HEK293 (cell line): Measurements from ENCODE around the gene TBC1D20.
"Not testable (repeated sequence)": the region's sequence is repeated elsewhere in the genome, so short reads cannot be mapped to it uniquely, and the experiment has no call there.

Experiments used
- HOXD13 ChIP-seq: sonication (generic); formaldehyde crosslinking; IDR thresholded peaks from 2 replicates; pipeline ENCODE4 v1.8.0; 2022; ENCODE audit warnings: missing genetic modification reagents, borderline replicate concordance
- RBAK ChIP-seq: fragments of 450-650 bp; formaldehyde crosslinking; IDR thresholded peaks from 2 replicates; pipeline ENCODE4 v1.5.1; 2016; ENCODE audit warnings: missing biosample characterization, missing genetic modification characterization
- TCF7L2 ChIP-seq: IDR thresholded peaks from 2 replicates; pipeline ENCODE4 v1.6.1; 2011; ENCODE audit warnings: low read depth, mild to moderate bottlenecking, inconsistent platforms, low read length, moderate library complexity, borderline replicate concordance
- TSHZ1 ChIP-seq: fragments of 450-650 bp; formaldehyde crosslinking; IDR thresholded peaks from 2 replicates; pipeline ENCODE4 v1.5.1; 2016; ENCODE audit warnings: missing biosample characterization, missing genetic modification characterization, borderline replicate concordance
- ZNF133 ChIP-seq: fragments of 450-650 bp; formaldehyde crosslinking; IDR thresholded peaks from 2 replicates; pipeline ENCODE4 v1.5.1; 2016; ENCODE audit warnings: missing biosample characterization, missing genetic modification characterization
- ZNF221 ChIP-seq: fragments of 450-650 bp; formaldehyde crosslinking; IDR thresholded peaks from 2 replicates; pipeline ENCODE4 v1.5.1; 2017; ENCODE audit warnings: missing biosample characterization, missing genetic modification characterization, borderline replicate concordance
- ZNF24 ChIP-seq: fragments of 450-650 bp; formaldehyde crosslinking; IDR thresholded peaks from 2 replicates; pipeline ENCODE4 v1.5.1; 2016; ENCODE audit warnings: missing biosample characterization, missing genetic modification characterization
- ZNF423 ChIP-seq: fragments of 450-650 bp; formaldehyde crosslinking; IDR thresholded peaks from 2 replicates; pipeline ENCODE4 v1.5.1; 2016; ENCODE audit warnings: missing biosample characterization, missing genetic modification characterization
- ZNF501 ChIP-seq: fragments of 450-650 bp; formaldehyde crosslinking; IDR thresholded peaks from 2 replicates; pipeline ENCODE4 v1.5.1; 2016; ENCODE audit warnings: missing biosample characterization, missing genetic modification characterization
- ZNF747 ChIP-seq: fragments of 450-650 bp; formaldehyde crosslinking; IDR thresholded peaks from 2 replicates; pipeline ENCODE4 v1.5.1; 2016; ENCODE audit warnings: missing biosample characterization, missing genetic modification characterization
- ZSCAN16 ChIP-seq: fragments of 450-650 bp; formaldehyde crosslinking; IDR thresholded peaks from 2 replicates; pipeline ENCODE4 v1.5.1; 2016; ENCODE audit warnings: missing biosample characterization, missing genetic modification characterization
- TF ChIP-seq, protein P1 (sequence below): fragments of 450-650 bp; formaldehyde crosslinking; IDR thresholded peaks from 2 replicates; pipeline ENCODE4 v1.5.1; 2016; ENCODE audit warnings: missing biosample characterization, missing genetic modification characterization
- TF ChIP-seq, protein P2 (sequence below): fragments of 450-650 bp; formaldehyde crosslinking; IDR thresholded peaks from 2 replicates; pipeline ENCODE4 v1.5.1; 2016; ENCODE audit warnings: missing biosample characterization, missing genetic modification characterization

GRCh38 chr20:510328-511057, 48.2 kb upstream of the TBC1D20 start:
- TF ChIP-seq RBAK (tag by site-specific recombination); ZNF423 (tag by site-specific recombination); ZSCAN16; ZNF24 (tag by site-specific recombination); ZNF501 (tag by site-specific recombination); ZNF221 (tag by site-specific recombination); ZNF133 (tag by site-specific recombination); TCF7L2; TSHZ1; ZNF747 (tag by site-specific recombination); HOXD13 (CRISPR knock-in tag): not testable (repeated sequence)
- TF ChIP-seq, protein P1, sequence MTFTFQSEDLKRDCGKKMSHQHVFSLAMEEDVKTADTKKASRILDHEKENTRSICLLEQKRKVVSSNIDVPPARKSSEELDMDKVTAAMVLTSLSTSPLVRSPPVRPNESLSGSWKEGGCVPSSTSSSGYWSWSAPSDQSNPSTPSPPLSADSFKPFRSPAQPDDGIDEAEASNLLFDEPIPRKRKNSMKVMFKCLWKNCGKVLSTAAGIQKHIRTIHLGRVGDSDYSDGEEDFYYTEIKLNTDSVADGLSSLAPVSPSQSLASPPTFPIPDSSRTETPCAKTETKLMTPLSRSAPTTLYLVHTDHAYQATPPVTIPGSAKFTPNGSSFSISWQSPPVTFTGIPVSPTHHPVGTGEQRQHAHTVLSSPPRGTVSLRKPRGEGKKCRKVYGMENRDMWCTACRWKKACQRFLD (tag by site-specific recombination) = not testable (repeated sequence)
- TF ChIP-seq, protein P2, sequence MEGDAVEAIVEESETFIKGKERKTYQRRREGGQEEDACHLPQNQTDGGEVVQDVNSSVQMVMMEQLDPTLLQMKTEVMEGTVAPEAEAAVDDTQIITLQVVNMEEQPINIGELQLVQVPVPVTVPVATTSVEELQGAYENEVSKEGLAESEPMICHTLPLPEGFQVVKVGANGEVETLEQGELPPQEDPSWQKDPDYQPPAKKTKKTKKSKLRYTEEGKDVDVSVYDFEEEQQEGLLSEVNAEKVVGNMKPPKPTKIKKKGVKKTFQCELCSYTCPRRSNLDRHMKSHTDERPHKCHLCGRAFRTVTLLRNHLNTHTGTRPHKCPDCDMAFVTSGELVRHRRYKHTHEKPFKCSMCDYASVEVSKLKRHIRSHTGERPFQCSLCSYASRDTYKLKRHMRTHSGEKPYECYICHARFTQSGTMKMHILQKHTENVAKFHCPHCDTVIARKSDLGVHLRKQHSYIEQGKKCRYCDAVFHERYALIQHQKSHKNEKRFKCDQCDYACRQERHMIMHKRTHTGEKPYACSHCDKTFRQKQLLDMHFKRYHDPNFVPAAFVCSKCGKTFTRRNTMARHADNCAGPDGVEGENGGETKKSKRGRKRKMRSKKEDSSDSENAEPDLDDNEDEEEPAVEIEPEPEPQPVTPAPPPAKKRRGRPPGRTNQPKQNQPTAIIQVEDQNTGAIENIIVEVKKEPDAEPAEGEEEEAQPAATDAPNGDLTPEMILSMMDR = not testable (repeated sequence)
